NCI-H460 (cell line): ENCODE measurements around the gene SCRN1. TPM values are rescaled to one million over a fixed set of nuclear protein-coding genes. Genes with fewer than 3 reads are reported as not detected.
"Not testable (repeated sequence)": the region's sequence is repeated elsewhere in the genome, so short reads cannot be mapped to it uniquely, and the experiment has no call there.

Experiments
- DNase-seq: peaks from one replicate; pipeline ENCODE4 v3.0.0-alpha.2; 2016; ENCODE audit warnings: low read depth; ENCODE audit errors: extremely low read depth
- total RNA-seq: library from RNA; depleted of rRNA; stranded (reverse); fragments of >200 nt; shearing (Covaris generic); gene quantifications from 2 replicates; pipeline ENCODE4 v1.2.3, GENCODE V29; 2014

The SCRN1 gene
- total RNA-seq, 1 experiment from 2014 or later, result 2.1 TPM

GRCh38 chr7:29971566-29972314, 17.9 kb downstream of the SCRN1 start:
- no peak for DNase-seq

- no peak for DNase-seq
Observed at GRCh38 chr7:29970158-29970557, 19.4 kb downstream of the SCRN1 start.

- no peak for DNase-seq
Observed at GRCh38 chr7:29969738-29970137, 19.9 kb downstream of the SCRN1 start.

- DNase-seq, result no peak
Observed at GRCh38 chr7:29968683-29969395, 20.8 kb downstream of the SCRN1 start.

- no peak for DNase-seq
Observed at GRCh38 chr7:29965030-29965429, 24.6 kb downstream of the SCRN1 start.

GRCh38 chr7:29962035-29962434, 27.6 kb downstream of the SCRN1 start:
- DNase-seq, result no peak

GRCh38 chr7:29961611-29962010, 28.0 kb downstream of the SCRN1 start:
- DNase-seq, result not testable (repeated sequence)

GRCh38 chr7:29958667-29959358, 30.8 kb downstream of the SCRN1 start:
- DNase-seq, result no peak

GRCh38 chr7:29957521-29958310, 31.9 kb downstream of the SCRN1 start:
- DNase-seq, result no peak

GRCh38 chr7:29956487-29956836, 33.1 kb downstream of the SCRN1 start:
- DNase-seq, result no peak

- DNase-seq, result no peak
Observed at GRCh38 chr7:29955799-29956486, 33.7 kb downstream of the SCRN1 start.

GRCh38 chr7:29955075-29955792, 34.4 kb downstream of the SCRN1 start:
- DNase-seq, result no peak

- no peak for DNase-seq
Observed at GRCh38 chr7:29953726-29954347, 35.8 kb downstream of the SCRN1 start.

GRCh38 chr7:29951206-29951605, 38.4 kb downstream of the SCRN1 start:
- no peak for DNase-seq

- DNase-seq, result no peak
Observed at GRCh38 chr7:29950480-29950879, 39.1 kb downstream of the SCRN1 start.

- DNase-seq, result no peak
Observed at GRCh38 chr7:29948587-29948986, 41.0 kb downstream of the SCRN1 start.

GRCh38 chr7:29946428-29947186, 43.0 kb downstream of the SCRN1 start:
- peak; percentile 12 for DNase-seq

- DNase-seq, result no peak
Observed at GRCh38 chr7:29945259-29945809, 44.3 kb downstream of the SCRN1 start.
